Muscle of leg (tissue), 11 donors: ENCODE measurements around the gene ST6GALNAC3. TPM values are rescaled to one million over a fixed set of nuclear protein-coding genes. Genes with fewer than 3 reads are reported as not detected.
A peak's percentile ranks its signal among the peaks of the same experiment; 100 is the strongest.

ENCODE experiments used
- DNase-seq: peaks from one replicate; pipeline ENCODE4 v3.0.0; 2013
- H3K27ac ChIP-seq: one replicate; pipeline ENCODE4 v1.5.1; 2013; ENCODE audit warnings: mild to moderate bottlenecking, low read length, control low read depth
- H3K27me3 ChIP-seq: one replicate; pipeline ENCODE4 v1.6.1; 2013; ENCODE audit warnings: low read length; ENCODE audit not compliant: control insufficient read depth, insufficient read depth
- H3K36me3 ChIP-seq: one replicate; pipeline ENCODE4 v1.6.1; 2013; ENCODE audit warnings: low read length; ENCODE audit not compliant: control insufficient read depth, insufficient read depth
- H3K4me1 ChIP-seq: one replicate; pipeline ENCODE4 v1.6.1; 2013; ENCODE audit warnings: low read length; ENCODE audit not compliant: control insufficient read depth, insufficient read depth
- H3K4me3 ChIP-seq: one replicate; pipeline ENCODE4 v1.5.1; 2013; ENCODE audit warnings: low read length, control low read depth
- H3K9me3 ChIP-seq: replicated peaks from 2 replicates; pipeline ENCODE4 v1.6.1; 2013; ENCODE audit warnings: low read depth, low read length; ENCODE audit not compliant: control insufficient read depth
- WGBS: methylation state at CpG from one replicate; pipeline ENCODE4 v1.1.5; 2013; ENCODE audit warnings: missing lambda C conversion rate; ENCODE audit not compliant: insufficient coverage; 5-methylcytosine and 5-hydroxymethylcytosine counted together
- polyA plus RNA-seq, 8 donors: library from polyadenylated mRNA; unstranded; fragments of 120-200 nt; gene quantifications; one replicate each; pipeline versions ENCODE4 v1.2.1 to v1.2.3, GENCODE V29; 2013; ENCODE audit warnings: inconsistent platforms in 1 of 8, low replicate concordance in 1 of 8; ENCODE audit not compliant: insufficient read length in 8 of 8, insufficient read depth in 1 of 8
- total RNA-seq: library from RNA; stranded (reverse); fragments of 120-200 nt; gene quantifications from one replicate; pipeline ENCODE4 v1.2.4, GENCODE V29; 2013

ST6GALNAC3 gene
- total and polyA plus RNA-seq, 9 donors, result 3.6 to 9.0 (median 6.4) TPM

DNA sequence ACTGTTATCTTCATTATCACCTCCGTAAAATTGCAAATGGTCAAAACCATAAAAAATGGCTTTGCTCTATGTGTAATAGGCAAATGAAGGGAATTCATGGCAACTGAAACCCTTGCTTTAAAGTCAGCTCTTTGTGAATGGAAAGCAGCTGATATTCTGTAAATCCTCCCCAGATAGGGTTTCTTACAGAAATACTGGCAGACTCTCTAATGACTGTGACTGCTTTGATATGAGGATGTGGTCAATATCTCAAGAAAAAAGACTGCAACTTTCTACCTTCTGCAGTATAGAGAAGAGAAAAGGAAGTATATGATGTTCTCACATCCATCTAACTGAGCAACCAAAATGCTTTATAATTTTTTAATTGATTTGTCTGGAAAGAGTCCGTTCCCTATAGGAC, 193.1 kb downstream of the ST6GALNAC3 start:
- peak; percentile 30 for DNase-seq
- Histone ChIP-seq H3K27ac (no peak overlapping the region), H3K4me1 (peaks cover 29% of the 10 kb centered on the region), H3K4me3 (no peak overlapping the region), H3K9me3 (no peaks in the 10 kb centered on the region), H3K27me3 (no peaks in the 10 kb centered on the region), H3K36me3 (no peaks in the 10 kb centered on the region)
- WGBS, result no CpG with 5 or more reads among the region's 2 CpGs

DNA sequence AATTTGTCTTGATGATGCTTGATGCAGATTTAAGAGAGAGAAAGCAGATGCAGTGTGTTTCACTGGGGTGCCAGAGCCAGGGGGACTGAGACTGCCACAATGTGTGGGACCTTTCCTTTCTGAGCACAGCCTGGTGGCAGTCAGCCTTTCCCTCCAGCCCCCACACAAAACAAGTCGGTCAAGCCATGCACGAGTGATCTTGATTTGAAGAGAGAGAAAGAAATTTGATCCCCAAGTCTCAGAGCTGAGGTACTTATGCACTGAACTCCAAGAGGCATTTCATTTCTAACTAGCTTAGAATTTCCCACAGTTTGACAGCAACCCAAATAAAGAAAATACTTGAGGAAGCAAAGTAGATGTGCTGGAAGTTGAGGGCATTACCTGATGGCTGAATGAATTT, 193.8 kb downstream of the ST6GALNAC3 start:
- WGBS, result no CpG with 5 or more reads among the region's 2 CpGs
- DNase-seq, result peak; percentile 55
- H3K27me3 ChIP-seq, result no peaks in the 10 kb centered on the region
- H3K36me3 ChIP-seq, result no peaks in the 10 kb centered on the region
- no peaks in the 10 kb centered on the region for H3K9me3 ChIP-seq
- peaks cover 29% of the 10 kb centered on the region for H3K4me1 ChIP-seq
- peak overlapping the region; percentile 78 for H3K27ac ChIP-seq
- H3K4me3 ChIP-seq, result no peak overlapping the region

DNA sequence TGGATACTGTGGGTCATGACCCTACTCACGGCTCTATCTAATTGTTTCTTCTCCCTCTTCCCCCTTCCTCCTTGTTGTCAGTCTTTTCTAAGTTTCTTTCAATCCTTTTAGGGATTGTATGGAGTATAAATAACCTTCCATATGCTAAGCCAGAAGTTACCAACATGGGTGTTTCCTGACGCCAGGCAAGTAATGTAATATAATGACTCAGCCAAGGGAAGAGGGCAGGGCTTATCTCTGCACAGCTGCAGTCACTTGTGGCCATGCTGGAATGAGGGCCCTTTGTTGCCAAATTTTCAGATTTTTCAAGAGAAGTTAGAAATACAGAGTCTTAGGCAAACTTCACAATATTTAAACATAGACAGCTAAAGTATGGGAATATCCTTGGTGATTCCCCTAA, 194.6 kb downstream of the ST6GALNAC3 start:
- Histone ChIP-seq H3K9me3 (no peaks in the 10 kb centered on the region), H3K36me3 (no peaks in the 10 kb centered on the region), H3K4me1 (peaks cover 29% of the 10 kb centered on the region), H3K27me3 (no peaks in the 10 kb centered on the region), H3K4me3 (no peak overlapping the region), H3K27ac (peak overlapping the region; percentile 79)
- DNase-seq, result peak; percentile 76
- WGBS, result 33% methylated on average over 1 of the region's 2 CpGs

DNA sequence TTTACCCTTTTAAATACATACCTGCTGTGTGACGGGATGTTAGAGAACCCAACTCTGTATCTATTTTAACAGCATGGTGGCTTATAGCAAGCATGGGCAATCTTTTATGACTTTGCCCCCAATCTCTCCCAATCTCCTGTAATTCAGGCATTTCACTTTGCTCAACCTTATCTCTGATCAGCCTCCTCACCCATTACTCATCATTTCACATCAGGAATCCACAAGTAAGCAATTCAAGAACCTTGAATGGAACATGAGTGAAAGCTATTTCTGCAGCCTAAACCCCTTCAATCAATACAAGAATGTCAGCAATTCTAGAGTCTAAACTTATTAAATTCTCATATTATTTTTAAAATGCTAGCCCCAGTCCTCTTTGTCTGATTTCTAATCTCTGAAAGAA, 199.8 kb downstream of the ST6GALNAC3 start:
- no CpG with 5 or more reads among the region's 1 CpG for WGBS
- Histone ChIP-seq H3K27me3 (no peaks in the 10 kb centered on the region), H3K4me3 (no peak overlapping the region), H3K27ac (no peak overlapping the region), H3K4me1 (peaks cover 9% of the 10 kb centered on the region), H3K36me3 (no peaks in the 10 kb centered on the region), H3K9me3 (no peaks in the 10 kb centered on the region)
- no peak for DNase-seq

DNA sequence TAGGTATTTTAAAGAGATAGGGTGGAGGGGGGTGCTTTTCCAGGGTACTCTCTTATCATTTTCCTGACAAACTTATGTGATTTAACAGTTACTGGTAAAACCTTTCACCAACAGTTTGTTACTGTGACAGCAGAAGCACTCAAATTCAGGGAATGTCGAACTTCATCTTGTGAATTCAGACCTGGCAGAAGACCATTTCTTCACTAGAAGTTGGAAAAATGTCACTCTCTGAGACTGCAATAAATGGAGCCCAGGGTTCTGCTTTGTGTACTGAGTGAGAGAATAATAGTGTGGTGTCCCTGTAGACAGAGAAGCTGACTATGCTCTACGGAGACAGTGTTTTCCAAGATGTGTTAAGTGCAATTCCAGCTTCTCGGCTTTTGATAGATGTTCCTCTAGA, 200.2 kb downstream of the ST6GALNAC3 start:
- Histone ChIP-seq H3K9me3 (no peaks in the 10 kb centered on the region), H3K4me3 (no peak overlapping the region), H3K4me1 (peaks cover 5% of the 10 kb centered on the region), H3K27ac (no peak overlapping the region), H3K36me3 (no peaks in the 10 kb centered on the region), H3K27me3 (no peaks in the 10 kb centered on the region)
- peak; percentile 23 for DNase-seq
- WGBS, result 40% methylated on average over 2 of the region's 3 CpGs

DNA sequence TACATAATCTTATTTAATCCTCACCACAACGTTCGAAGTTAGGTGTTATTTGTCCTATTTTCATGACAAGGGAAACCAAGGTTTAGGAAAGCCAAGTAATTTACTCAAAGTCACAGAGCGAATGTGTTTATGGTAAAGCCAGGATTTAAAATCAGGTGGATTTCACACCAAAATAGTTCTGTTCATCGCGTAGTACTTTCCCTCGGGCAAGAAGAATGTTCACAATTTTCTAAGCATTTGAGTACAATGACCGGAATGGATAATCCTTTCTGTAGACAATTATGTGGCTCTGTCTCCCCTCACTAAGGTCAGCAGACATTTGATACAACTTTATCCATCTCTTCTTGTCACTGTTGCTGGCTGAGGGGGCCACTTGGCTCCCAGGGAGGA, 204.2 kb downstream of the ST6GALNAC3 start:
- no peak overlapping the region for H3K4me3 ChIP-seq
- H3K27ac ChIP-seq, result no peak overlapping the region
- 87% methylated on average over 3 of the region's 7 CpGs for WGBS
- no peaks in the 10 kb centered on the region for H3K27me3 ChIP-seq
- no peaks in the 10 kb centered on the region for H3K9me3 ChIP-seq
- no peak for DNase-seq
- H3K4me1 ChIP-seq, result no peaks in the 10 kb centered on the region
- H3K36me3 ChIP-seq, result no peaks in the 10 kb centered on the region

DNA sequence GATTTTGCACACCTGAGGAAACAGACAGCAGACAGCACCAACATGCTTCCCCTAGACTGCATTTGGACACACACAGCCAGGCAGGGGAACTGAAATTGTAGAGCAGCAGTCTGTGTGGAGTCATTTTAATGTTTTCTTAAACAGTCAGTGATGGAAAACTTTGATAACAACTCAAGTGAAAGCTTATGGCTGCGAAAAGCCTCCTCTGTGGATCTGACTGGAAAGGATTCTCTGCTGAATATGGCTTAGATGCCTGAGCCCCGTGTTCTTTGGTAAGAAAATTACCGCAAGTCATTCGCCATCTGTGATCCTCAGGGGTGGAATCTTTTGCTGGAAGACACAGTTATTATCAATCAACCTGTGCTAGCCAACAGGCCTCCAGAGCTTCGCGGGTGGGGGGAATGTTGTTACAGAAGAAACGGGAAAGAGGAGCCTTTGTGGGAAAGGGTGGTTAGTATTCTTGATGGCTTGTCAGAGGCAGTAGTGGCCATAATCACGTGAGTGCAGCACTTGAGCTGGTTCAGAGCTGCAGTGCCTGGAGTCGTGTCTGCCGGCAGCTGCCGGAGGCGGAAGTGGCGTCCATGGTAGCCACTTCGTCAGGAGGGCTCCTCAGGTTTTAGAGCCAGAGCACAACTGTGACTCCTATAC, 204.7 kb downstream of the ST6GALNAC3 start:
- no peaks in the 10 kb centered on the region for H3K9me3 ChIP-seq

DNA sequence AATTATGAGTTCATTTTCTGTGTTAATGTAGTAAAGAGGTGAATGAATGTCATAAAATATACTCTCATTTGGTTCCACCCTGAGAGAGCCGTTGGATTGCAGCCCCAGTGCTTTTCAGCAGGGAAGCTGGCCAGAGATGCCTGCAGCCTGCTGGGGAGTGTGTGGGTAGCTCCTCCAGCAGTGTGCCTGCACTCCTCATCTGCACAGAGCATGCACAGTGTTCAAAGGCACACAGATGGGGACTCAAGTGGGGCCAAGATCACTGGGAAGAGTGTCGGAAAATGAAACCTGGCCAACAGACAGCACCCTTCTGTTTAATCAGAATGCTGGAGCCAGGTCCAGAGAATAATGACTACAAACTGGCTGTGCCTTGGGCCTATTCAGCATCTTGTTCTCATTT, 206.8 kb downstream of the ST6GALNAC3 start:
- Histone ChIP-seq H3K27me3 (no peaks in the 10 kb centered on the region), H3K4me1 (no peaks in the 10 kb centered on the region), H3K4me3 (no peak overlapping the region), H3K27ac (no peak overlapping the region), H3K9me3 (no peaks in the 10 kb centered on the region), H3K36me3 (no peaks in the 10 kb centered on the region)
- DNase-seq, result peak; percentile 88
- WGBS, result no CpG with 5 or more reads among the region's 2 CpGs

More for the DNA sequence above, 204.7 kb downstream of the ST6GALNAC3 start:
- Histone ChIP-seq H3K36me3 (no peaks in the 10 kb centered on the region), H3K4me1 (no peaks in the 10 kb centered on the region), H3K27ac (peak overlapping the region; percentile 32), H3K4me3 (no peak overlapping the region), H3K27me3 (no peaks in the 10 kb centered on the region)
- 29% methylated on average over 9 of the region's 14 CpGs for WGBS
- peak; percentile 42 for DNase-seq

DNA sequence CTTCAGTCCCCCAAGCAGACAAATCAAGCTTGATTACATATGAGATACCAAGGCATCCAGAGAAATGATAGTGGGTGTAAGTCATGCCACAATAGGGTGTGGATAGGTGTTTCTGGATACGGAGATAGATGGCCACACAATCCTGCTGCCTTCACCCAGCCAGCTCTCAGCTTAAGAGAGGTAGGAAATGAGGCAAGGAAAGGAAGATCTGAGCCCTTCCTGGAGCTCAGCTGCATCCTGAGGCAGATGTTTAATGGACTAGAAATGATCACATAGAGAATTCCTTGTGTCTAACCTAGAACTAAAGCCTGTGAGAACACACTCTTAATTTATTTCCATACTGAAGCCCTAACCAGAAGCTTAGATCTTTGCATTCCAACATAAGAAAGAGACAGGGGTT, 210.3 kb downstream of the ST6GALNAC3 start:
- no CpG with 5 or more reads among the region's 1 CpG for WGBS
- Histone ChIP-seq H3K27ac (no peak overlapping the region), H3K27me3 (no peaks in the 10 kb centered on the region), H3K4me3 (no peak overlapping the region), H3K36me3 (no peaks in the 10 kb centered on the region), H3K9me3 (no peaks in the 10 kb centered on the region), H3K4me1 (no peaks in the 10 kb centered on the region)
- no peak for DNase-seq

DNA sequence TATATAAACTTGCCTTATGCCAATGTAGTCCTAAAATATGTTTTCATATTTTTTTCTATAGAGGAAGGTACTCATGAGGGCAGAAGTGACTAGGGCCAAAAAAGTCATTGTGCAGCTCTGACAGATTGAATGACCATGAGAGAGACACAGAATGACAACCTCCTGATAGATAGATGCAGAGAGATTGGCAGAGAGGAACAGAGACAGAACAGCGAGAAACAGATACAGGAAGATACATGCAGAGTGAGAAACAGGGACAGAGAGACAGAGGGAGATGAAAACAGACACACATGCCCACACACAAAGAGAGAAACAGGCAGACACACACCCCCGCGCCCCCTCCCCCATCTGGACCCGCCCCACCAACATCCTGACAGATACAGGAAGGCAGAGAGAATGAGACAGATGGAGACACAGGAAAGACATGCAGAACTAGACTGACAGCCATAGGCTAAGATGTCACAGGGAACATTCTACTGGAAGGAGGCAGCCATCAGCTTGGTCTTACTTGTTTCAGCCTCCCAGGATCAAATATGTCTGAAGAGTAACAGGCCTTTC, 211.1 kb downstream of the ST6GALNAC3 start:
- H3K9me3 ChIP-seq, result no peaks in the 10 kb centered on the region
- no peak for DNase-seq
- H3K36me3 ChIP-seq, result no peaks in the 10 kb centered on the region
- H3K27me3 ChIP-seq, result no peaks in the 10 kb centered on the region
- no peak overlapping the region for H3K27ac ChIP-seq
- peaks cover 3% of the 10 kb centered on the region for H3K4me1 ChIP-seq
- WGBS, result no CpG with 5 or more reads among the region's 4 CpGs
- H3K4me3 ChIP-seq, result no peak overlapping the region
